ENCODE data around the gene GPR33.

DNA sequence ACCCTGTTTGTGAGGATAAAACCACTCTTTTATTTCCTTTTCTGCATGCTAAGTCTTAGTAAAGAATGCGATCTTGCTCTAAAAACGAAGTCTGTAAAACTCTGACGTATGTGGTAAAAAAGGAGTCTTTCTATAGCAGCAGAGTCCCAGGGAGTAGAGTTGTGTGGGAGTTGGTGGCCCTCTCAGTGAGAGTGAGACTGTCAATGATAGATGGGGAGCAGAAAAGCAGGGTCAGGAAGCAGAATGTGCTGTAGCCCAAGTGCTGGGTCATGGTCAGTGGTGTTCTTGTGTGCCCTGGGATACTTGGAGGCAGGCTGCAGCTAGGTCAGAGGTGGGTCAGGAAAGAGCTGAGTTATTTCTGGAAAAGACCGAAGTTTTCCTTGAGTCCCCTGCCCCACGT lies 20.3 kb upstream of the GPR33 start:
- TF ChIP-seq RAD21 (IDR thresholded peaks at IDR 0.05; ENCODE audit: low read depth) = no peak
- TF ChIP-seq YY1 (IDR thresholded peaks at IDR 0.05; ENCODE audit: low read depth) = no peak
- no peak for TF ChIP-seq CEBPB (IDR thresholded peaks at IDR 0.05)
- TF ChIP-seq, protein P1, sequence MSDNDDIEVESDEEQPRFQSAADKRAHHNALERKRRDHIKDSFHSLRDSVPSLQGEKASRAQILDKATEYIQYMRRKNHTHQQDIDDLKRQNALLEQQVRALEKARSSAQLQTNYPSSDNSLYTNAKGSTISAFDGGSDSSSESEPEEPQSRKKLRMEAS (IDR thresholded peaks at IDR 0.05) = no peak
- TF ChIP-seq, protein P2, sequence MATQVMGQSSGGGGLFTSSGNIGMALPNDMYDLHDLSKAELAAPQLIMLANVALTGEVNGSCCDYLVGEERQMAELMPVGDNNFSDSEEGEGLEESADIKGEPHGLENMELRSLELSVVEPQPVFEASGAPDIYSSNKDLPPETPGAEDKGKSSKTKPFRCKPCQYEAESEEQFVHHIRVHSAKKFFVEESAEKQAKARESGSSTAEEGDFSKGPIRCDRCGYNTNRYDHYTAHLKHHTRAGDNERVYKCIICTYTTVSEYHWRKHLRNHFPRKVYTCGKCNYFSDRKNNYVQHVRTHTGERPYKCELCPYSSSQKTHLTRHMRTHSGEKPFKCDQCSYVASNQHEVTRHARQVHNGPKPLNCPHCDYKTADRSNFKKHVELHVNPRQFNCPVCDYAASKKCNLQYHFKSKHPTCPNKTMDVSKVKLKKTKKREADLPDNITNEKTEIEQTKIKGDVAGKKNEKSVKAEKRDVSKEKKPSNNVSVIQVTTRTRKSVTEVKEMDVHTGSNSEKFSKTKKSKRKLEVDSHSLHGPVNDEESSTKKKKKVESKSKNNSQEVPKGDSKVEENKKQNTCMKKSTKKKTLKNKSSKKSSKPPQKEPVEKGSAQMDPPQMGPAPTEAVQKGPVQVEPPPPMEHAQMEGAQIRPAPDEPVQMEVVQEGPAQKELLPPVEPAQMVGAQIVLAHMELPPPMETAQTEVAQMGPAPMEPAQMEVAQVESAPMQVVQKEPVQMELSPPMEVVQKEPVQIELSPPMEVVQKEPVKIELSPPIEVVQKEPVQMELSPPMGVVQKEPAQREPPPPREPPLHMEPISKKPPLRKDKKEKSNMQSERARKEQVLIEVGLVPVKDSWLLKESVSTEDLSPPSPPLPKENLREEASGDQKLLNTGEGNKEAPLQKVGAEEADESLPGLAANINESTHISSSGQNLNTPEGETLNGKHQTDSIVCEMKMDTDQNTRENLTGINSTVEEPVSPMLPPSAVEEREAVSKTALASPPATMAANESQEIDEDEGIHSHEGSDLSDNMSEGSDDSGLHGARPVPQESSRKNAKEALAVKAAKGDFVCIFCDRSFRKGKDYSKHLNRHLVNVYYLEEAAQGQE (IDR thresholded peaks at IDR 0.05; ENCODE audit: low read depth) = no peak
- no peak for TF ChIP-seq EP300 (IDR thresholded peaks at IDR 0.05; ENCODE audit: borderline replicate concordance)
- TF ChIP-seq ZBTB7A (IDR thresholded peaks at IDR 0.05; ENCODE audit: low read depth) = no peak
- no peak for TF ChIP-seq TAF1 (IDR thresholded peaks at IDR 0.05; ENCODE audit: low read depth)
- no peak for TF ChIP-seq CREB1 (IDR thresholded peaks at IDR 0.05; ENCODE audit: low read depth)
- no peak for TF ChIP-seq EGR1 (IDR thresholded peaks at IDR 0.05)
- TF ChIP-seq, protein P3, sequence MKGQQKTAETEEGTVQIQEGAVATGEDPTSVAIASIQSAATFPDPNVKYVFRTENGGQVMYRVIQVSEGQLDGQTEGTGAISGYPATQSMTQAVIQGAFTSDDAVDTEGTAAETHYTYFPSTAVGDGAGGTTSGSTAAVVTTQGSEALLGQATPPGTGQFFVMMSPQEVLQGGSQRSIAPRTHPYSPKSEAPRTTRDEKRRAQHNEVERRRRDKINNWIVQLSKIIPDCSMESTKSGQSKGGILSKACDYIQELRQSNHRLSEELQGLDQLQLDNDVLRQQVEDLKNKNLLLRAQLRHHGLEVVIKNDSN (IDR thresholded peaks at IDR 0.05) = no peak
- TF ChIP-seq TEAD4 (IDR thresholded peaks at IDR 0.05) = no peak
- TF ChIP-seq TCF12 (IDR thresholded peaks at IDR 0.05; ENCODE audit: low read depth) = no peak
